ENCODE data around the gene CDKAL1. TPM values are rescaled to one million over a fixed set of nuclear protein-coding genes. Genes with fewer than 3 reads are reported as not detected.
"Not testable (repeated sequence)": the region's sequence is repeated elsewhere in the genome, so short reads cannot be mapped to it uniquely, and the experiment has no call there.

The CDKAL1 gene
- polyA plus RNA-seq (2013, experiment 1 of 2) = 12.8 TPM
- 12.8 TPM for polyA plus RNA-seq (2013, experiment 2 of 2)

DNA sequence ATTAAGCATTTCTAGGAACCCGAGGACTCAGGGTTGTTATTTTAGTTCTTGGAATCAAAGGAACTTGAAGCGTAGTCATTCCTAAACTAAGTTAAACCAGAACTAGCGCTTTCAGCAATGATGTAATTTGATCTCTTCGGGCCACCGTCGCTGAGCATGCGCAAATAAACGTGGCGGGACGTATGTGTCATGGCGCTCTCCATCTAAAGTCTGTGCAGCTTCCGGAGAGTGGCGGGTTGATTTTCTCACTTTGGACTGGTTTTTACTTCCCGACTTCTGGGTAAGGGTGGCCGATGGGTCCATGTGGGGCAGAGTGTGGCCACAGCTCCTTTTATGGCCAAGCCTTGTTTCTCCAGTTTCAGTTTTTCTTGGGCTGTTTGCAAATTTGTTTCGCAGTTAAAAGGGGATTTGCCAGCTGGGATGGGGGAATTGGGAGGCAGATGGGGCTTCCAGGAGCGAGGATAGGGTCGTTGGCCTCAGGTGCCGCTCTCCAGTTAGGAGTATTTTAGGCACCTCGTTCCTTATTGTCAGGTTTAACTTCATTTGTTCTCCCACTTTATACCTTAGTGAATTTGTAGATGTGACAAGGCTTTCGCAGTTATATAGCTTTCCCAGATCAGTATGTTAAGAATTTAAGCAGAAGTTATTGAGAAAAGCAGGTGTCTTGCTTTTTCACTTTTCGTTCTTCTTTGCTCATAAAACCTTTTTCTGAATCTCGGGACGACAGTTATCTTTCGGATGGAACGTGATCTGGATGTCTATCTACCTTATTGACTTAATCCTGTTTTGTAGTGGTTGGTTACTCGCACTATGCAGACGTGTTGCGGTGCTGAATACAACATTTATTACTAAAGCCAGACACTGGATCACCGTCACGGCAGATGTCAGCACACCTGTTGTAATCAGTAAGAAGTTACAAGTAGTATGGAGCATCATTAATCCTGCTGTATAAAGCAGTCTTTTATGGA lies at the start of gene CDKAL1:
Gene CDKAL1, plus strand, starts transcription at position 163 of the 968 bp plus-strand sequence. CDS start 11,894 bp downstream, outside the sequence.
- no peaks in the 10 kb centered on the region for H3K9me3 ChIP-seq (ENCODE audit: control insufficient read depth, low read length)
- peak within 1 kb of the TSS; percentile 86 for H3K27ac ChIP-seq (ENCODE audit: low read depth, low read length, severe bottlenecking)
- no peaks in the 10 kb centered on the region for H3K36me3 ChIP-seq (ENCODE audit: control insufficient read depth, insufficient read depth, low read length)
- peak within 1 kb of the TSS; percentile 74 for H3K4me3 ChIP-seq (ENCODE audit: extremely low read depth, insufficient read depth, low read length, poor library complexity, severe bottlenecking)
- H3K4me1 ChIP-seq (ENCODE audit: control insufficient read depth, insufficient read depth, low read length, poor library complexity, severe bottlenecking) = no peaks in the 10 kb centered on the region
- WGBS, 2 experiments (ENCODE audit: insufficient coverage in 2 of 2) = 0 to 1% methylated on average over 19 to 20 of the region's 31 CpGs

DNA sequence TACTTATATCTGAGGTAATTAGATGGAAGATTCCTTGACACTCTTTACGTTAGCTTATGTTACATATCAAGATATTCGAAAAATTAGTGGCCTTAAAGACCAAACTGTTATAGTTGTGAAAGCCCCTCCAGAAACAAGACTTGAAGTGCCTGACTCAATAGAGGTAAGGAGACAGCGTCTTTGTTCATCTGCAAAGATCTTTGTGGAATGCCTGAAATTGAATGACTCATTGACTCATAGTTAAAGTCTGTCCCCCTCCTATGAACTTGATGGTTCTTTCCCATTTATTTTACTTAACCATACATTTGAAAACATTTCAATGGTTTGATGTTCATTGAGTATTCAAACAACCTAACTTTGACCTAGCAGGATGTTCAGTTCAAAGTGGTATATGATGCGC lies 47.6 kb upstream of the CDKAL1 start:
- H3K9me3 ChIP-seq (ENCODE audit: control insufficient read depth, low read length) = no peaks in the 10 kb centered on the region
- no peak overlapping the region for H3K27ac ChIP-seq (ENCODE audit: low read depth, low read length, severe bottlenecking)
- no peaks in the 10 kb centered on the region for H3K4me1 ChIP-seq (ENCODE audit: control insufficient read depth, insufficient read depth, low read length, poor library complexity, severe bottlenecking)
- H3K36me3 ChIP-seq (ENCODE audit: control insufficient read depth, insufficient read depth, low read length) = peaks cover 99% of the 10 kb centered on the region
- WGBS, 2 experiments (ENCODE audit: insufficient coverage in 2 of 2) = 100% methylated on average over 1 of the region's 4 CpGs
- H3K4me3 ChIP-seq (ENCODE audit: extremely low read depth, insufficient read depth, low read length, poor library complexity, severe bottlenecking) = no peak overlapping the region

DNA sequence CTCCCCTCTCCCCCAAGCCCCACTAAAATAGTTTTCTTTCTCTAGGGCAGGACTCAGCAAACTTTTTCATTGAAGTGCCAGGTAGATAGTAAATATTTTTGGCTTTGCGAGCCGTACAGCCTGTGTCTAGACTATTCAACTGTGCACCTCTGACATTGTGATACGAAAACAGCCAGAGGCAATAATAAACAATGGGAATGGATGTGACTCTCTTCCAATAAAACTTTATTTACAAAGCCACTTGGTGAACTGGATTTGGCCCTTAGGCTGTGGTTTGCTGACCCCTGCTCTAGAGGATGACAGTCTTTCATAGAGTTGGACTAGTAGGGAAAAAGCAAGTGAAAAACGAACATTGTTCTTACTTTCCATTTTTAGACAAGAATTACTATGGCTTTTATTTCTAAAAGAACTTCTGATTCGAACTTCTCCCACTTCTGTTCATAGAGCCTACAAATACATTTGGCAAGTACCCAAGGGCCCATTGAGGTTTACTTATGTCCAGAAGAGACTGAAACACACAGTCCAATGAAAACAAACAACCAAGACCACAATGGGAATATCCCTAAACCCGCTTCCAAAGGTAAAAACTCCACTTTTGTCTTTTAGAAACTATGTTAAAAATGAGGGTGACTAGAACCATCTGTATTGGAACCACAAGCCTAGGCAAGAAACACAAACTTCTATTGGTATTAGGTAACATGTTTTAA lies 46.4 kb upstream of the CDKAL1 start:
- 93 to 100% methylated on average over 3 of the region's 6 CpGs for WGBS, 2 experiments (ENCODE audit: insufficient coverage in 2 of 2)
- Histone ChIP-seq H3K4me1 (ENCODE audit: control insufficient read depth, insufficient read depth, low read length, poor library complexity, severe bottlenecking) (no peaks in the 10 kb centered on the region), H3K4me3 (ENCODE audit: extremely low read depth, insufficient read depth, low read length, poor library complexity, severe bottlenecking) (no peak overlapping the region), H3K9me3 (ENCODE audit: control insufficient read depth, low read length) (no peaks in the 10 kb centered on the region), H3K27ac (ENCODE audit: low read depth, low read length, severe bottlenecking) (no peak overlapping the region), H3K36me3 (ENCODE audit: control insufficient read depth, insufficient read depth, low read length) (peaks cover 98% of the 10 kb centered on the region)

DNA sequence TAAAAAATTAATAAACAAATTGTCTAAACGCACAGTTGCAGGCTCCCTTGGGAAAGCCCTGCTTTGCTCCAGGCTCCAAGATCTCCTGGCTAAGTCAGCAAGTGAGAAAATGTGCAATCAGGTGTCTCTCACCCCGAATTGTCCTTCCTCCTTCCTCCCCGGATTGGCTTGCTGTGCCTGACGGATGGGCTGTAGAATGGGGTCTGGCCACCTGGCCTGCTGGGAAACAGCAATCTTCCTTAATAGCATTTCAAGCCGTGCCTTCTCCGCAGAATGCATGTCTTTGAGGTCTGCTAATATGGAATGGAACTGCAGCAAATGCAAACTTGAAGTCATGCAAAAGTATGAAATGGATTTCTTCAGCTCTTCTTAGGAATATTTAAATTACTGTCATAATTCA lies 43.7 kb upstream of the CDKAL1 start:
- Histone ChIP-seq H3K4me3 (ENCODE audit: extremely low read depth, insufficient read depth, low read length, poor library complexity, severe bottlenecking) (no peak overlapping the region), H3K9me3 (ENCODE audit: control insufficient read depth, low read length) (no peaks in the 10 kb centered on the region), H3K27ac (ENCODE audit: low read depth, low read length, severe bottlenecking) (no peak overlapping the region), H3K36me3 (ENCODE audit: control insufficient read depth, insufficient read depth, low read length) (peaks cover 87% of the 10 kb centered on the region), H3K4me1 (ENCODE audit: control insufficient read depth, insufficient read depth, low read length, poor library complexity, severe bottlenecking) (no peaks in the 10 kb centered on the region)
- 93% methylated on average over 2 of the region's 6 CpGs for WGBS, 2 experiments (ENCODE audit: insufficient coverage in 2 of 2)

DNA sequence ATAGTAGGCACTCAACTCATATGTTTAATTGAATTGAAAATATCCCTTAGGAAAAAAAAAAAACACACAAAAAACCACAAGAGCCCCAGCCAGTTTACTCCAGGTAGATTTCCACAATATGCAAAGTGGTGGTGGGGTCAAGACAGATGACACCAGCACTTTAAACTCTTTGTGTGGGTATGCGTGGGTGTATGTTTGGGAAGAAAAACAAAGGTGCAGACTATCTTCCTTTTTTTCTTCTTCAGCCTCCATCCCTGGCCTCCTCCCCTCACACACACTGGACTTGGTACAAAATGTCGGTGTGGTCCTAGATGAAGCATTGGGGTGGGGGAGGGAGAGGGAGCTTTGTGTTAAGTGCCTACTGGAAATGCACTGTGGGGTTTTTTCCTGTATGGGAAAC lies 42.2 kb upstream of the CDKAL1 start:
- H3K9me3 ChIP-seq (ENCODE audit: control insufficient read depth, low read length) = no peaks in the 10 kb centered on the region
- WGBS, 2 experiments (ENCODE audit: insufficient coverage in 2 of 2) = no CpG with 5 or more reads among the region's 2 CpGs

DNA sequence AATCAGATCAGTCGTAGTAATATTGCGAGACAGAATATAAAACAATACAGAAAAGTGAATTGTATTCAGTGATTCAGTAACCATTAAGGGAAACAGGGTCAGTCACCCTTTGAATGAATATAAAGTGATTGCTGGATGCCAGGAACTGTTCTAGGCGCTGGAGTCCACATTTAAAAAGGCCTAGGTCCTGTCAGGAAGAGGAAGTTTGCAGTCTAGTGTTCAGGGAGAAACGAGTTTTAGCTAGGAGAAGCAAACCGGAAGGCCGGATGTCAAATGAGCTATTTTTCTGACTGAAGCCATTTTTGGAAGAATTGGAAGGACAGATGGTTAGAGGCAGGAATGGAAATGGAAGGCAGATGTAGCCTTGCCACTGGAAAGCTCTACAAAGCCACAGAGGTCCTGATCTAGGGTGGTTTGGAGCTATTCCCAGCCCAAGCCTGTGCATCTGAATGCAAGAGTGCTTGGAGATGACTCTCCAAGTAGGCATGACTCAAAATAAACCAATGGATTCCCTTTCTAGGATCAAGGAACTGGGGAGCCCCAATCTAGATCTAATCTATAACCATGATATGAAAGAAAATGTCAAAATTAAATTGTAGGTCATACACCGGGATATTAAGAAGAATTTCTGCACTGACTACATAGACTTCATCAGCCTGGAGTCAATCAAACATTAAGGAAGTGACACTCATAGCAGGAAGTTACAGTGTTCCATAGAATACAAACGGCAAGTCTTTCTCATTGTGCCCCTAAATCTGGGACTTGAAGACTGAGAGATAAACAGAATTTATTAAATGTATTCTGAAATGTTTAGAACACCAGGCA lies 36.8 kb upstream of the CDKAL1 start:
- no peaks in the 10 kb centered on the region for H3K4me1 ChIP-seq (ENCODE audit: control insufficient read depth, insufficient read depth, low read length, poor library complexity, severe bottlenecking)
- no peak overlapping the region for H3K27ac ChIP-seq (ENCODE audit: low read depth, low read length, severe bottlenecking)
- 96 to 97% methylated on average over 6 to 8 of the region's 8 CpGs for WGBS, 2 experiments (ENCODE audit: insufficient coverage in 2 of 2)
- H3K4me3 ChIP-seq (ENCODE audit: extremely low read depth, insufficient read depth, low read length, poor library complexity, severe bottlenecking) = no peak overlapping the region
- H3K9me3 ChIP-seq (ENCODE audit: control insufficient read depth, low read length) = no peaks in the 10 kb centered on the region
- H3K36me3 ChIP-seq (ENCODE audit: control insufficient read depth, insufficient read depth, low read length) = peaks cover 19% of the 10 kb centered on the region

More for the DNA sequence above, 42.2 kb upstream of the CDKAL1 start:
- Histone ChIP-seq H3K36me3 (ENCODE audit: control insufficient read depth, insufficient read depth, low read length) (peaks cover 71% of the 10 kb centered on the region), H3K4me3 (ENCODE audit: extremely low read depth, insufficient read depth, low read length, poor library complexity, severe bottlenecking) (no peak overlapping the region), H3K4me1 (ENCODE audit: control insufficient read depth, insufficient read depth, low read length, poor library complexity, severe bottlenecking) (no peaks in the 10 kb centered on the region), H3K27ac (ENCODE audit: low read depth, low read length, severe bottlenecking) (no peak overlapping the region)

DNA sequence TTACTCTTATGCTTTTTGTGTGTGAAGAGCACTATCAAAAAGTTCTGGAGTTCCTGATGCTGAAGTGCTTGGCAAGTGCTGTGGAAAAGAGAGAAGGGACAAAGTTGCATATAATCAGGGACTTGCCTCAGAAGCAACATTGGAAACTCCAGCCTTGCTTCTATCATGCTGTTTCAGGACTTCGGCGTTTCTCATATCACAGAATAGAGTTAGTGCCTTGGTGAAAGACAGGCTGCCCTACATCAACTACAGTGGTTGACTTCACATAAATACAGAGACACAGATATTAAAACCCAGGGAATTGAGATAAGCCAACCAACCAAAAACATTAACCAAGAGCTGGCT lies 36.2 kb upstream of the CDKAL1 start:
- WGBS, 2 experiments (ENCODE audit: insufficient coverage in 2 of 2) = 89% methylated on average over 2 of the region's 2 CpGs; no CpG with 5 or more reads in 1 of the 2 experiments
- H3K4me1 ChIP-seq (ENCODE audit: control insufficient read depth, insufficient read depth, low read length, poor library complexity, severe bottlenecking) = no peaks in the 10 kb centered on the region
- no peak overlapping the region for H3K4me3 ChIP-seq (ENCODE audit: extremely low read depth, insufficient read depth, low read length, poor library complexity, severe bottlenecking)
- H3K9me3 ChIP-seq (ENCODE audit: control insufficient read depth, low read length) = no peaks in the 10 kb centered on the region
- H3K27ac ChIP-seq (ENCODE audit: low read depth, low read length, severe bottlenecking) = no peak overlapping the region
- peaks cover 16% of the 10 kb centered on the region for H3K36me3 ChIP-seq (ENCODE audit: control insufficient read depth, insufficient read depth, low read length)

DNA sequence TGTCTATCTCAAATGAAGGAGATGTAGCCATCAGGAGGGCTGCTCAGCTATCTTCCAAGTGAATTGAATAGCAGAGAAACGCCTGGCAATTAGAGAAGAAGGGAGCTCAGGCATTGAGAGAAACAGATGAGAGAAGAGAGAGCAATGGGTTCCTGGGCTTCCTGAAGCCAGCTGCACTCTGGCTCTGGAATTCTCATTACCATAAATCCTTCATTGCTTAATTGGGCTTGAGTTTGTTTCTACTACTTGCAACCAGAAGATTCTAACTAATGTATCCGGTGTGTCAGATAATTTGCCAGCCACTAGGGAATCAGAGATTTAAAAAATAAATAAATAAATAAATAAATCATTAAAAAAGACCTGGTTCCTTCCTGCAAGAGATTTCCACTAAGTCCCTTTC lies 25.0 kb upstream of the CDKAL1 start:
- H3K27ac ChIP-seq (ENCODE audit: low read depth, low read length, severe bottlenecking) = no peak overlapping the region
- no peak overlapping the region for H3K4me3 ChIP-seq (ENCODE audit: extremely low read depth, insufficient read depth, low read length, poor library complexity, severe bottlenecking)
- H3K9me3 ChIP-seq (ENCODE audit: control insufficient read depth, low read length) = no peaks in the 10 kb centered on the region
- WGBS, 2 experiments (ENCODE audit: insufficient coverage in 2 of 2) = 43 to 57% methylated on average over 1 of the region's 2 CpGs
- H3K36me3 ChIP-seq (ENCODE audit: control insufficient read depth, insufficient read depth, low read length) = no peaks in the 10 kb centered on the region
- H3K4me1 ChIP-seq (ENCODE audit: control insufficient read depth, insufficient read depth, low read length, poor library complexity, severe bottlenecking) = no peaks in the 10 kb centered on the region

DNA sequence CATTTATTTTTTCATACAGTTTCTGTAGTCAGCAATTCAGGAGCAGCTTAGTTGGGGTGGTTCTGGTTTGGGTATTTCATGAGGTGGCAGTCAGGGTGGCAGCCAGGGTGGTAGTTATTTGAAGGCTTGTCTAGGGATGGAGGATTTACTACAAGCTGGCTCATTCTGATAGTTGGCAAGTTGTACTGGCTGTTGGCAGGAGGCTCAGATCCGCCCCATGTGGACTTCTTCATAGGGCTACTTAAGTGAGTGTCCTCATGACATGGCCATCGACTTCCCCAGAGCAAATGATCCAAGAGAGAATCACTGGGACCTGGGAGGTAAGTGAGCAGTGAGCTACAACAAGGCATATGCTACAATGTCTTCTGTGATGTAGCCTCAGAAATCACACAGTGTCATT lies 22.4 kb upstream of the CDKAL1 start:
- no peaks in the 10 kb centered on the region for H3K9me3 ChIP-seq (ENCODE audit: control insufficient read depth, low read length)
- no peak overlapping the region for H3K4me3 ChIP-seq (ENCODE audit: extremely low read depth, insufficient read depth, low read length, poor library complexity, severe bottlenecking)
- WGBS, 2 experiments (ENCODE audit: insufficient coverage in 2 of 2) = 100% methylated on average over 2 of the region's 2 CpGs
- no peak overlapping the region for H3K27ac ChIP-seq (ENCODE audit: low read depth, low read length, severe bottlenecking)
- no peaks in the 10 kb centered on the region for H3K36me3 ChIP-seq (ENCODE audit: control insufficient read depth, insufficient read depth, low read length)
- no peaks in the 10 kb centered on the region for H3K4me1 ChIP-seq (ENCODE audit: control insufficient read depth, insufficient read depth, low read length, poor library complexity, severe bottlenecking)

DNA sequence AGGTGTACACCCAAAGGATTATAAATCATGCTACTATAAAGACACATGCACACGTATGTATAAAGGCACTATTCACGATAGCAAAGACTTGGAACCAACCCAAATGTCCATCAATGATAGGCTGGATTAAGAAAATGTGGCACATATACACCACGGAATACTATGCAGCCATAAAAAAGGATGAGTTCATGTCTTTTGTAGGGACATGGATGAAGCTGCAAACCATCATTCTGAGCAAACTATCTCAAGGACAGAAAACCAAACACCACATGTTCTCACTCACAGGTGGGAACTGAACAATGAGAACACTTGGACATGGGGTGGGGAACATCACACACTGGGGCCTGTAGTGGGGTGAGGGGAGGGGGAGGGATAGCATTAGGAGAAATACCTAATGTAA lies 9.0 kb upstream of the CDKAL1 start:
- not testable (repeated sequence) for H3K4me3 ChIP-seq (ENCODE audit: extremely low read depth, insufficient read depth, low read length, poor library complexity, severe bottlenecking); H3K9me3 ChIP-seq (ENCODE audit: control insufficient read depth, low read length); H3K4me1 ChIP-seq (ENCODE audit: control insufficient read depth, insufficient read depth, low read length, poor library complexity, severe bottlenecking); H3K27ac ChIP-seq (ENCODE audit: low read depth, low read length, severe bottlenecking); H3K36me3 ChIP-seq (ENCODE audit: control insufficient read depth, insufficient read depth, low read length)
- WGBS, 2 experiments (ENCODE audit: insufficient coverage in 2 of 2) = 80% methylated on average over 1 to 2 of the region's 3 CpGs
